Measurements from ENCODE around the gene UCN.
A peak's percentile ranks its signal among the peaks of the same experiment; 100 is the strongest.
"Not testable (repeated sequence)": the region's sequence is repeated elsewhere in the genome, so short reads cannot be mapped to it uniquely, and the experiment has no call there.

Gene UCN

DNA sequence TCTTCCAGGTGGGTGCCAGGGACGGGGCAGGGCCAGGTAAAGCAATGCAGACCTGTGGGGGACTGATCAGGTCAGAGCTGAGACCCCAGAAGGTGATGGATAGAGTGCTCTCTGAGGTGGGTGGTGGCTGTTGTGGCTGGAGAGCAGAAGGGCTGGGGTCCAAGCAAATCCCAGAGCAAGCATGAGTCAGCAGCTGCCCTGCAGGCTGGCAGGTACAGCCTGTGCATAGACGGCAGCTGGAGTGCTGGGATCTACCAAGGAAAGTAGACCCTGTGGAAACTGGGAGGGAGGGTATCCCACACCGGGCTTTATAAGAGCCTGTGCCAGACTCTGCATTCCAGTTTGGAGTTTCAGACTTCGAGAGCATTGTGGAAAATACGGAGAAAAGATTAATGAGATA lies 25.4 kb downstream of the UCN start:
- no peak overlapping the region for H3K4me3 ChIP-seq (ENCODE audit: low read length)
- peak; percentile 23 for DNase-seq (ENCODE audit: low read depth)
- TF ChIP-seq CTCF (IDR thresholded peaks at IDR 0.05; ENCODE audit: insufficient read depth, low read depth, low read length, missing control alignments): no peak

GRCh38 chr2:27281855-27282559 lies 26.2 kb downstream of the UCN start, which contains the start of gene TRIM54:
Gene TRIM54, plus strand, starts transcription at chr2:27282429. Its CDS starts 303 bp downstream, at chr2:27282732.
- no peak within 1 kb of the TSS for H3K4me3 ChIP-seq (ENCODE audit: low read length)
- DNase-seq (ENCODE audit: low read depth): no peak
- no peak for TF ChIP-seq CTCF (IDR thresholded peaks at IDR 0.05; ENCODE audit: insufficient read depth, low read depth, low read length, missing control alignments)

DNA sequence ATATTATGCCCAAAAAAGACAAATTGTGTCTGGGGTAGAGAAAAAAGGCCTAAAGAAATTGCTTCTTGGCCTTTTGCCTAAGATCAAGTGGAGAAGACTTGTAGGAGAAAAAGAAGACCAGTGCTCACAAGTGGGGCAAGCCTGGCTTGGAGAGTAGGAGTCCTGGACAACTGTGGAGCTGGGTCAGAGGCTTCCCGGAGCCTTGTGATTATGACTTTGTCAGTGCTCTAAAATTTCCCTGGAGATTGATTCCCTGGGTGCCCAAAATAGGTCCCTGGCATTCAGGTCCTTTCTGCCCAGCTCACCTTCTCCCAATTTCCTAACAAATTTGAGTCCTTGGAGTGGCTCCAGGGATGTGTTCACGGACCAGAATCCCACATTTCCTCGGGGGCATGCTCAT lies 26.8 kb downstream of the UCN start:
- DNase-seq (ENCODE audit: low read depth): no peak
- TF ChIP-seq CTCF (IDR thresholded peaks at IDR 0.05; ENCODE audit: insufficient read depth, low read depth, low read length, missing control alignments): no peak
- no peak overlapping the region for H3K4me3 ChIP-seq (ENCODE audit: low read length)

DNA sequence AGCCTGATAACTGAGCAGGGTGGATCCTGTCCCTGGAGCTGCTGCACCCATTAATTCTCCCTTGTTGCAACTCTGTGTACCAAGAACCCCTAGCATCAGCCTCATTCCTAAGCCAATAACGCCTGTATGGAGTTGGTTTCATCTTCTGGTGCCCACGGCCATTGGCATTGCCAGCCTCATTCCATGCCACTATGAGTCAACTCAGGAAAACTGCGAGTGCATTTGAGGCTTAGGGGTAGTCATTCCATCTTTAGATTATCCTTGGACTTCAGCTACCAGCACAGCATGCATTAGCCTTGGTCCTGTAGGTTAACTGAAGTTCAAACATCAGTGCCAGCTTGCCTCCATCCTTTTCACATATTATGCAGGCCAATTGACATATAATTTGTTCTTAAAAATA lies 27.4 kb downstream of the UCN start:
- DNase-seq (ENCODE audit: low read depth): no peak
- H3K4me3 ChIP-seq (ENCODE audit: low read length): no peak overlapping the region
- TF ChIP-seq CTCF (IDR thresholded peaks at IDR 0.05; ENCODE audit: insufficient read depth, low read depth, low read length, missing control alignments): no peak

- H3K4me3 ChIP-seq (ENCODE audit: low read length): no peak overlapping the region
- no peak for TF ChIP-seq CTCF (IDR thresholded peaks at IDR 0.05; ENCODE audit: insufficient read depth, low read depth, low read length, missing control alignments)
- no peak for DNase-seq (ENCODE audit: low read depth)
These were observed 30.2 kb downstream of the UCN start for GRCh38 chr2:27278010-27278409.

- TF ChIP-seq CTCF (IDR thresholded peaks at IDR 0.05; ENCODE audit: insufficient read depth, low read depth, low read length, missing control alignments): no peak
- no peak within 1 kb of the TSS for H3K4me3 ChIP-seq (ENCODE audit: low read length)
- DNase-seq (ENCODE audit: low read depth): no peak
These were observed 32.8 kb downstream of the UCN start, which contains the start of gene DNAJC5G for GRCh38 chr2:27275211-27276150. Gene DNAJC5G, plus strand, starts transcription at chr2:27275433. Its CDS starts 1,296 bp downstream, at chr2:27276729.

DNA sequence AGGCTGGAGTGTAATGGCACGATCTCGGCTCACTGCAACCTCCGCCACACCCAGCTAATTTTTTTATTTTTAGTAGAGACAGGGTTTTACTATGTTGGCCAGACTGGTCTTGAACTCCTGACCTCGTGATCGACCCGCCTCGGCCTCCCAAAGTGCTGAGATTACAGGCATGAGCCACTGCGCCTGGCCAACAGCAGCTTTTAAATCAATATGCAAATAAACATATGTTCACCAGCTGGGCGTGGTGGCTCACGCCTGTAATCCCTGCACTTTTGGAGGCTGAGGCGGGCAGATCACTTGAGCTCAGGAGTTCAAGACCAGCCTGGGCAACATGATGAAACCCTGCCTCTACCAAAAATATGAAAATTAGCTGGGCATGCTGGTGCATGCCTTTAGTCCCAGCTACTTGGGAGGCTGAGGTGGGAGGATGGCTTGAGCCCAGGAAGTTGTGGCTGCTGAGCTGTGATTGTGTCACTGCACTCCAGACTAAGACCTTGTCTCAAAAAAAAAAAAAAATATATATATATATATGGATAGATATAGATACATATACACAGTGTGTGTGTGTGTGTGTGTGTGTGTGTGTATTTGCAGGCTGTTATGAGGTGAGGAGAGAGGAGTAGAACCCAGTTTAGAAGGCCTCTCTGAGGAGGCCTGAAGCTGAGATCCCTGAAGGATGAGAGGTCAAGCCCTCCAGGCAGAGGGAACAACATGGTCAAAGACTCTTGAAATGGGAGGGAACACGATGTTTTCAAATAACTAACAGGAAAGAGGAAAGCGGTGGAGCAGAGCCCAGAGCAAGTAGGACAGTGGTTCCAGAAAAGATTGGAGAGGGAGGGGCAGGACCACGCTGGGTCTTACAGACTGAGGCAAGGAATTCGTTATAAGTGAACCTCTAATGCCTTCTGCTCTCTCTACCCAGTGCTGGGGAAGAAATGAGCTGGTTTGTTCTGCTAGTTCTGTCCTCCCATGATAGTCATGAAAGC lies 35.4 kb downstream of the UCN start:
- not testable (repeated sequence) for H3K4me3 ChIP-seq (ENCODE audit: low read length); DNase-seq (ENCODE audit: low read depth)

Measured in epithelial cell of esophagus (primary cell).